GM19438 (cell line): ENCODE data around the gene PCDH15.
"Not testable (repeated sequence)": the region's sequence is repeated elsewhere in the genome, so short reads cannot be mapped to it uniquely, and the experiment has no call there.

Experiments
- ATAC-seq: cut with Tn5 transposase; IDR thresholded peaks from one replicate; pipeline ENCODE4 v1.9.1; 2021; ENCODE audit warnings: low read depth; ENCODE audit not compliant: unreplicated experiment

Gene PCDH15

DNA sequence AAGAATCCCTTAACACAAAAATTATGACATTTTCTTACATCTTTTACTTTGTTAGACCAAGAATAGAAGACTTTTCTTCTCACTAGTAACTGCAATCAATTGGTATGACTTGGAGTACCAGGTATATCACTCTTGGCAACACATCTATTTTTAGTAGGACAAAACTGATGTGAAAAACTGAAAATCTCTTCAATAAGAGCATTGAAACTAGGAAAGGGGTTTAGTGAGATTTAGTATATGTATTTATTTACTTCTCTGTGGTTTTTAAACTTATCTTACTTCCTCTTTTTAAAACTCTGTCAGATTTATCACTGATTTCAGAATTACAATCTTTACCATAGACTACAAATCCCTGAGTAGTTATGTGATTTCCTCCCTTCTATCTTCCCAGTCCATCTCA, 366.2 kb downstream of the PCDH15 start:
- ATAC-seq, result no peak

DNA sequence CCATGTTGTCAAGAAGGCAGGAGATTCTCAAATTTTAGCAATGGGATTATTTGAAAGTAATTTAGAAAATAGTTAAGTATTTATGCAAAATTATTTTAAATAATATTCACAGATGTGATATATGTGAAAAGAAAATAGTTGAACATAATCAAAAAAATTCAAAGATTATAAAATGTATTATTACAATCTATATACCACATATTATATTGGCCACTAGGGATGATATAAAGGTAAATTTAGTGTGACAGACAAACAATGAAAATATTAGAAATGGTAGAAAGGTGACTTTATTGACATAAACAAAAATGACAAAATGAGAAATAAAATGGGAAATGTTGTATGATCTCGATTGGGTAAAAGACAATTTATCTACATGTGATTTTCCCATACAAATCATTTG, 385.5 kb downstream of the PCDH15 start:
- ATAC-seq, result no peak

DNA sequence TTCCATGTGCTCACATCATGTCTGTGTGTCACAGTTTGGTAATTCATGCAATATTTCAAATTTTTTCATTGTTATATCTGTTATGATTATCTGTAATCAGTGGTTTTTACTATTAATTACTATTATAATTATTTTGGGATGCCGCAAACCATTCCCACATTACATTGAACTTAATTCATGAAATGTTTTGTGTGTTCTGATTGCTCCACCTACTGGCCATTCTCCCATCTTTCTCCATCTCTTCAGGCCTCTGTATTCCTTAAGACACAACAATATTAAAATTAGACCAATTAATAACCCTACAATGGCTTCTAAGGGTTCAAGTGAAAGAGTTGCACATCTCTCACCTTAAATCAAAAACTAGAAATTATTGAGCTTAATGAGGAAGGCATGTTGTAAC, 398.5 kb downstream of the PCDH15 start:
- no peak for ATAC-seq

DNA sequence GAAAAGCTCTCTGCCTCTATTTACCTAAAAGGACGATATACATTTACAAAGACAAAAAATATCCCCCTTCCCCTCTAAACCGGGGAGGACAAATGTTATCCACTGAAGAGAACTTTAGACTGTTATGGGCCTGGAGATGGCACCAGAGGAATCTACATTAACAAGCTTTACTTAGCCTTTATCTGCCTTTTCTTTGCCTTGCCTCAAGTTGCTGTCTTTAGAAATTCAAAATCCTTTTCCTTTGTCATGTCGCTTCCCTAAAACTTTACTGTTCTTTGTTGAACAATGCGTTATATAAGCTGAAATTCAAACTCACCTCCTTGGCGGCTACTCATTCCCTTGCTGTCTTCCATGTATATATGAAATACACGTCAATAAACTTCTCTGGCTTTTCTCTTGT, 405.0 kb downstream of the PCDH15 start:
- no peak for ATAC-seq

DNA sequence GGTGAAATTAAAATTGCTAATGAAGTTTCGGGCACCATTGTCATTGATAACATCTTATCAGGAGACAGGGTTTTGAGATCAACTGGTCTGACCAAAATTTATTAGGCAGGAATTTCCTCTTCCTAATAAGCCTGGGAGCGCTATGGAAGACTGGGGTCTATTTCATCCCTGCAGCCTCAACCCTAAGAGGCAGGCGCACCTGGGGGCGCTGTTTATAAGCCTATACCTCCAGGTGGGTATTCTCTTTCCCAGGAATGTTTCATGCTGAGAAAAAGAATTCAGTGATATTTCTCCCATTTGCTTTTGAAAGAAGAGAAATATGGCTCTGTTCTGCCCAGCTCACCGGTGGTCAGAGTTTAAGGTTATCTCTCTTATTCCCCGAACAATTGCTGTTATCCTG, 406.4 kb downstream of the PCDH15 start:
- not testable (repeated sequence) for ATAC-seq

DNA sequence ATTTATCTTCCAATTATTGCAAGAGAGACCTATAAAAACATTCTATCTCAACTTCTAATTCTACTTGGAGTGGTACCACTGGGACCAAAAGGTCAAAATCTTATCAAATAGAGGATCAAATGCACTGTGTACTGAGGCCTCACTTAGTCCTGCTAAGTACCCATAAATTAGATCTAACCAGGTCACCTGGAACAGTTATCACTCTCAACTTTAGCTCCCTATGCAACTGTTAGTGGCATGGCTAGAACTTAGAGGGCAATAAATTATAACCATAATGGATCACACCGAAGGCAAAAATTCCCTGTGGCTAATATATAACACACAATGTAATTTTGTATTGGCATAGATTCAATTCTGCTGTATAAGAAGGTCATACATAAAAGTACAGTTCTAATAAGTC, 428.9 kb downstream of the PCDH15 start:
- no peak for ATAC-seq

DNA sequence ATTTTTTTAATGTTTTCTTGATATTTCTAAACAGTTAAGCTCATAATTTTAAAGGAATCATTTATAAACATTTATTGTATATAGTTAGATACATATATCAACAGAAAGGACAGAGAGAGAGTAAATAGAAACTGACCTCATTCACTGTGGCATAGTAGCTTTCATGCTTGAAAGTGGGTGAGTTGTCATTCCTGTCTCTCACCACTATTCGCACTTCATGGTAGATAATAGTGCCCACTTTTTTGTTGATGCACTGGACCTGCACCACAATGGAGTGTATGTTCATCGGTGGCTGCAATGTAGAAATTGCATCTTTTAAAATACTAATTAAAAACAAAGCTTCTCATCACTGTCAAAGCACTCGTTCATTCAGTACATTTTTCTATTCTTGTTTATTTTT, 432.0 kb downstream of the PCDH15 start:
- no peak for ATAC-seq

DNA sequence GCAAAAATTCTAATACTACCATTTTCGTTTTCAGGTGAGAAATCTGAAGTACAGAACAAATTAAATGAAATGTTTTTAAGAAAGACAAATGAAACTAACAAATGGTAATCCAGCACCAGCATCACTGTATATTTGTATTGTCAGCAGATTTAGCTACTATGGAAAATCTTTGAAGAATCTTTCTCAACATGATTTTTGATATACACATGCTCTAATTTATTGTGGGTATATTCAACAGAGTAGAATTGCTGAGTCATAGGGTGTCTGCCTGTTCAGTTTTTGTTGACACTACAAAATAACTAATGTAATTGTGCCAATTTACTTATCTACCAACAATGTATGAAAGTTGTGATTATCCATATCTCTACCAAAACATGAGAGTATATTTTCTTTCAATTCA, 437.6 kb downstream of the PCDH15 start:
- no peak for ATAC-seq

DNA sequence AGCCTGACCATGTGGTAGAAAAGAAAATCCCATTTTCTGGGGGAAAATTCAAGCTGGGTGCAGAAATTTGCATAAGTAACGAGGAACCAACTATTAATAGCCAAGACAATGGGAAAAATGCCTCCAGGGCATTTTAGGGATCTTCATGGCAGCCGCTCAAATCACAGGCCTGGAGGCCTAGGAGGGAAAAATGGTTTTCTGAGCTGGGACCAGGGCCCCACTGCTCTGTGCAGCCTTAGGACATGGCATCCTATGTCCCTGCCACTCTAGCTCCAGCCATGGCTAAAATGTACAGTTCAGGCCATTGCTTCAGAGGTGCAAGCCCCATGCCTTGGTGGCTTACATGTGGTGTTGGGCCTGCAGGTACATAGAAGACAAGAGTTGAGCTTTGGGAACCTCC, 459.0 kb downstream of the PCDH15 start:
- no peak for ATAC-seq

DNA sequence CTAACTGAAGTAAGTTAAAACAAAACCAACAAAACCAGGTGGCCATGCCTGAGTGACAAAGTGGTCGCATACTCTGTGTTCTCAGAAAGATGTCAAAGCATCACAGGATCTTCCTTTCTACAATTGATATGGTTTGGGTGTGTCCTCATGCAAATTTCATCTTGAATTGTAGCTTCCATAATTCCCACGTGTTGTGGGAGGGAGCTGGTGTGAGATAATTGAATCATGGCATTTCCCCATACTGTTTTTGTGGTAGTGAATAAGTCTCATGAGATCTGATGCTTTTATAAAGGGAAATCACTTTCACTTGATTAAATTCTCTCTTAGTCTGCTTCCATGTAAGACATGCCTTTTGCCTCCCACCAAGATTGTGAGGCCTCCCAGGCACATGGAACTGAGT, 465.7 kb downstream of the PCDH15 start:
- ATAC-seq, result no peak

DNA sequence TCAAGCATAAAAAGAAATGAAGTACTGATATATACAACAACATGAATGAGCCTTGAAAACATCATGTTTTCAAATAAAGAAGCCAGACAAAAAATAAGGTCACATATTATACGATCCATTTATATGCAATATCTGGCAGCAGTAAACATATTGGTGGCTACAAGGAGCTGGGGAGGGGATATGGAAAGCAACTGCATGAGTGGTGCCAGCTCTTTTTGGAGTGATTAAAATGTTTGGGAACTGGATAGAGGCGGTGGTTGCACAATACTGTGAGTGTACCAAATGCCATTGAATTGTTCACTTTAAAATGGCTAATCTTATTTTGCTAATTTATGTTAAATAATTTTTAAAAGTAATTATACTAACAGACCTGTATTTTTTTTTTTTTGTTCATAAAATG, 481.7 kb downstream of the PCDH15 start:
- ATAC-seq, result no peak

DNA sequence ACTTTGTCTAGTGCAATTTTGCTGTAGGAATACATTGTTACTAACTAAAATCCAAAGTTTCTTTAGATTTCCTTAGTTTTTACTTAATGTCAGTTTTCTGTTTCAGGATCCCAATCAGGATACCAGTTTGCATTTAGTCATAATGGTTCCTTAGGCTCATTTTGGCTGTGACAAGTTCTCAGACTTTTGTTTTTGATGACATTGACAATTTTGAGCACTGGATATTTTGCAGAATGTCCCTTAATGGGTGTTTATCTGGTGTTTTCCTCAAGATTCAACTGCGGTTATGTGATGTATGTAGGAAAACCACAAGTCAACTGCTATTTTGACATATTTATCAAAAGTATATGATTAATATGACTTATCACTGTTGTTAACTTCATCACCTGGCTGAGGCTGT, 482.6 kb downstream of the PCDH15 start:
- ATAC-seq, result no peak

DNA sequence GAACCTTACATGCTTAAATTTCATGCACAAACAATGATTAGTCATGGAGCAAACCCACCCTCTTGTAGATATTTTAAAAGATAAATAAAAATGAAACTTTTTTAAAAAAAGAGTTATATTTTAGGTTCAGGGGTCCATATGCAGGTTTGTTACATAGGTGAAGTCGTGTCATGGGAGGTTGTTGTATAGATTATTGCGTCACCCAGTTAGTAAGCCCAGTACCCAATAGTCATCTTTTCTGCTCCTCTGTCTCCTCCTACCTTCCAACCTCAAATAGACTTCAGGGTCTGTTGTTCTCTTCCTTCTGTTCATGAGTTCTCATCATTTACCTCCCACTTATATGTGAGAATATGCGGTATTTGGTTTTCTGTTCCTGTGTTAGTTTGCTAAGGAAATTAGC, 486.6 kb downstream of the PCDH15 start:
- ATAC-seq, result no peak

DNA sequence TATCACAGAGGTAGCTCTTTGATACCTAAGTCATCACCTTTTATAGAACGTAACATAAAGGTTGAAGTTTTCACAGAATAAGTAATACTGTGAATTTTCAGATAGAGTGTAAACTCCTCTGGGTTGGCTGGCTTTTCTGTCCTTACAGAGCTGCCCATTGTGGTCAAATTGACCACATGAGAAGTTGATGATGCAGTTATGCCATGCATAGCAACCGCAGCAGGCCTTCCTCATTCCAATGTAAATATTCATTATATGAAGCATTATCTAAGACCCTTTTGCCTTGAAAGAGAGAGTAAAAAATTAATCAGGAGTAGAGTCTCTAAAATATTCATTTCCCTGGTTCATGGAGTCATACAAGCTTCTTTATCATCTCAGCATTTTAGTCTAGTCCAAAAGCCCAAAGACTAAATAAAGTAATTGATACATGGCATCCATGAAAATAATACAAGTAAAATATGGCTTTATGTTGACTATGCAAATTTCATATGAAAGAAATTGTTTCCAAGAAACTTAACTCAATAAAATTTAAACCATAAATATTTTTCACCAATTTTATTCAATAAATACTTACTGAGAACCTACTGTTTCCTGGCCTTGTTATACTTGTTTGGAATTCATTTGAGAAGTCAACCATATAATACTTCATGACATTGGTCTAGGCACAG, 516.4 kb downstream of the PCDH15 start:
- ATAC-seq, result no peak

DNA sequence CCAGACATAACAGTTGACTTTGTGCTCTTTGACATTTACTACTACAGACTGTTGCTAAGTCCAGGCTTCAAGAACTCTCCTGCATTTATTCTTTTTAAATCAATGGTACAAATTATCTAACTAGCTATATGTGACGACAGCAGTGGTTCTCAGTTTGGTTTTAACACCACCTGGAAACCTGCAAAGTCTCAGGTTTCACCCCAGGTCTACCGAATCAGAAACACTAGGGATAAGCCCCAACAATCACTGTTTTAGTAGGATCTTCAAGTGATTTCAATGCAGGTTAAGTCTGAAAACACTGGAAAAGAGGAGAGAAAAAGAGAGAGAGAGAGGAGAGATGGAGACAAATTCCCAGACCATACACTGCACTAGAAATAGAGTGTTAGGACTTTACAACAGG, 519.0 kb downstream of the PCDH15 start:
- ATAC-seq, result no peak

DNA sequence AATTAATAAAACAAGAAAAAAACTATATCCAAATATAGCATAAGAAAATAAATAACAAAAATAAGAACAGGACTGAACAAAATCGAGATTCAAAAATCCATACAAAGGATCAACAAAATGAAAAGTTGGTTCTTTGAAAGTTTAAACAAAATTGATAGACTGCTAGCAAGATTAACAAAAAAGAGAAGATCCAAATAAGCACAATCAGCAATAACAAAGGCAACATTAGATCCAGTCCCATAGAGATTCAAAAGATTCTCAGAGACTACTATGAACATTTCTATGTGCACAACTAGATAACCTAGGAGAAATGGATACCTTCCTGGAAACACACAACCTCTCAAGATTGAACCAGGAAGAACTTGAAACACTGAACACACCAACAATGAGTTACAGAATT, 534.6 kb downstream of the PCDH15 start:
- ATAC-seq, result no peak

DNA sequence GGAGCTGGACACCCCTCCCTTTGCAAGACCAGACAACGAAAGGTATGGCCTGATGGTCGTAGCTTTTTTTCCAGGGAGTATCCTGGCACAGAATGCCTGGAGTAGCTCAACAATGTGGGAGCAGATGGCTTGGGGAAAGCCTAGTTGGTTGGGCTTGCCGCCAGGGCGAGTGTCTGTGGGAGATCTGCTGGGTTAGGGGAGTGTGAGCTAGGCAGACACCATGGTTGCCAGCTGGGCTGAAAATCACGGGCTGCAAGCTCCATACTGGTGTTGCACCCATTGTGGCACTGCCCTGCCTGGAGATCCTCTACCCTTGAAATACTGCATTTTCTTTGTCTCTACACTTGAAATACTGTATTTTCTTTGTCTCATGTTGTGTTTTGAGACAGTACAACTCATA, 538.3 kb downstream of the PCDH15 start:
- ATAC-seq, result no peak

DNA sequence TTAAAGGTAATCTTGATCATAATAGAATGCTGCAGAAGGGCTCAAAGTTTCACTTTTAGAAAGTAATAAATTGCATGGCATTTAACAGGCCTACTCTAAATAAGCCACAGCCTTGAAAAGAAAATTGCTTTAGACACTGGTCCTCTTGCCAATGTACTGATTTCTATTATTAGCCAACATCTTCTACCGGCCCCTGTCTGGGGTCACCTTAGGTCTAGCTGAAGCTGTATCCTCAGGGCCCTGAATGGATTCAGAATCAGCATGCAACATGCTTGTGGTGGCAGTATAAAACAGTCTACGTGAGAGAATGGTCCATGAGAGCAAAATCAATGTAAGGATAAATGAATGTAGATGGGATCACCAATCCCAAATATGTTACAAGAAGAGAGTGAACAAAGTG, 541.9 kb downstream of the PCDH15 start:
- ATAC-seq, result no peak

DNA sequence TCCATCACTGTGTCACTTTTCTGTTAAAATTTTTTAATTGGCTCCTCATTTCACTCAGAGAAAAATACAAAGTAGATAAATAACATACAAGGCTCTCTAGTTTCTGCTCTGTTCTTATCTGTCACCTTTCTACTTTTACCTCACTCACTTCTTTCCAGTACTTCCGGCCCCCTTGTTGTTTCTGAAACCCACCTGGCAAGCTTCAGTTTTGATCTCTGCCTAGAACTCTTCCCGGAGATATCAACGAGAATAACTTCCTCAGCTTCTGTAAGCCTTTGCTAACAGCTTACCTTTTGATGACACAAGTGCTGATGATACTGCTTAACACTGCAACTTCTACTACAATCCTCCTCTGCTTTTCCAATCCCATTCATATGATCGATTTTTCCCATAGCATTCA, 566.2 kb downstream of the PCDH15 start:
- ATAC-seq, result no peak

DNA sequence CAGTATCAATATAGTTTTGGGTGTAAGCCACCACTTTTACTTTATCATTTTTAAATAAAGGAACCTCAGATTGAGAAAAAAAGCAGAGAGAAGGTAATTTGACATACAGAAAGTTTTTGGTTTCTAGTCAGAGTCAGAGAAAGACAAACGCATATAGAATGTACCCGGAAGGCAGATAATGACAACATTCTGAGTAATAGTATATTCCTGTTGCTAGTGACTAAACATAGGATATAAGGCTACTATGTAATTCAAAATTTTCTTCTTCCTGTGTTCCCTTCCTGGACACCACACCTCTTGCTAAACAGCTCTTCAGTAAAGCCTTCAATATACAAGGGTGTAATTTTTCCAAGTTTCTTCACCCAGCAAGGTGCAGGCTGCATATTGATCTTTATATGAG, 597.6 kb downstream of the PCDH15 start:
- no peak for ATAC-seq

DNA sequence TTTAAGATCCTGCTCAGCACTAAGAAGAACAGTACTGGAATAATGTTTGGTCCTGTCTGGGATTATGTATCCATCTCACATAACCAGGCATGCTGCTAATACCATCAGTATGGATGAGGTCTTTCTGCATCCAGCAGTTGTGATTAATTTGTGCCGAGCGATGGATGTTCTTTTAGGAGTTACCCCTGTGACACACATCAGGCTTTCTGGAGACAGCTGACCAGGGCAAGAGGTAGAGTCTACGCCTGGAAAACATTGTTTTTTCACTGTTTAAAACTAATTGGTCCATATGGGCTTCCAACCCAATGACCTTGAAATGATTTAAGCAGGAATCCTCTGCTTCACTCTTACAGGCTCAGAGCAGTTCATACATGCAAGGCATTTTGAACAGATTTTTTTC, 603.0 kb downstream of the PCDH15 start:
- ATAC-seq, result no peak

DNA sequence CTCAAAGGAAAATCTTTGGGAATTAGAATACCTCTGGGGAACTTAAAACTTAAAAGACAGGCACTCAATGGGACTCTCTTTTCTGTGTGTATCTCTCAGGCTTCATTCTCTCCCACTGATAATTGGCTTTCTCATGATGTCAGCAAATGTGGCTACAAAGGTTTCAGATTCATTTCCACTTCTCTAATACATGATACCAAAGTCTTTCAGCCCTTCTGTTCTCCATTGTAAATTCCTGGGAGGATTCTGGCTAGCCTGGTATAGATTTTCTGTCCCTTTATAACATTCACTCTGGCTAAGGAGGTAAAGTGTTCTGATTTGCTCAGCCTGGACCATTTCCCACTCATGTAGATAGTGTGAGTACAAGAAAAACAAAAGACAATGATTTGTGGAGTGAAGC, 606.2 kb downstream of the PCDH15 start:
- no peak for ATAC-seq

DNA sequence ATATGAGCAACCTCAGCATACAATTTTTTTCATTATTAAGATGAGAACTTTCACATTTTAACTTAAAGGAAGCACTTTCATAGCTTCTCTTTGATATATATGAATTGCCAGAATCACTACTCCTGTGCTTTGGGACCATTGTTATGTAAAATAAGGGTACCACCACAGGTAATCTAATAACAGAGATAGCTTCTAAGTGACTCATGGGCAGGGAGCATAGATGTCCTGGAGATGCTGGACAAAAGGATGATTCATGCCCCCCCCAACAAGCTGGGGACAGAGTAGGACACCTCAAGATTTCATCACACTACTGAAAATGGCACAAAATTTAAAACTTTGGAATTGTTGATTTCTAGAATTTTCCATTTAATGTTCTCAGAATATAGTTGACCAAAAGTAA, 641.1 kb downstream of the PCDH15 start:
- ATAC-seq, result no peak
